ENCODE results near the gene SLC35A2.

GRCh38 chrX:48908600-48908999, 2.8 kb downstream of the SLC35A2 start:
- TF ChIP-seq POLR2A (IDR thresholded peaks at IDR 0.05), result no peak
- TF ChIP-seq, protein P1, sequence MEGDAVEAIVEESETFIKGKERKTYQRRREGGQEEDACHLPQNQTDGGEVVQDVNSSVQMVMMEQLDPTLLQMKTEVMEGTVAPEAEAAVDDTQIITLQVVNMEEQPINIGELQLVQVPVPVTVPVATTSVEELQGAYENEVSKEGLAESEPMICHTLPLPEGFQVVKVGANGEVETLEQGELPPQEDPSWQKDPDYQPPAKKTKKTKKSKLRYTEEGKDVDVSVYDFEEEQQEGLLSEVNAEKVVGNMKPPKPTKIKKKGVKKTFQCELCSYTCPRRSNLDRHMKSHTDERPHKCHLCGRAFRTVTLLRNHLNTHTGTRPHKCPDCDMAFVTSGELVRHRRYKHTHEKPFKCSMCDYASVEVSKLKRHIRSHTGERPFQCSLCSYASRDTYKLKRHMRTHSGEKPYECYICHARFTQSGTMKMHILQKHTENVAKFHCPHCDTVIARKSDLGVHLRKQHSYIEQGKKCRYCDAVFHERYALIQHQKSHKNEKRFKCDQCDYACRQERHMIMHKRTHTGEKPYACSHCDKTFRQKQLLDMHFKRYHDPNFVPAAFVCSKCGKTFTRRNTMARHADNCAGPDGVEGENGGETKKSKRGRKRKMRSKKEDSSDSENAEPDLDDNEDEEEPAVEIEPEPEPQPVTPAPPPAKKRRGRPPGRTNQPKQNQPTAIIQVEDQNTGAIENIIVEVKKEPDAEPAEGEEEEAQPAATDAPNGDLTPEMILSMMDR (IDR thresholded peaks at IDR 0.05), result no peak
